ENCODE data around the gene ANXA9.

- no peak for TF ChIP-seq CTCF (IDR thresholded peaks at IDR 0.05)
- no peak for TF ChIP-seq EZH2phosphoT487 (IDR thresholded peaks at IDR 0.05)
These were observed 15.2 kb downstream of the ANXA9 start for GRCh38 chr1:150997126-150997872.
